Uterus (tissue), 4 donors: Measurements from ENCODE around the gene SLF1. TPM values are rescaled to one million over a fixed set of nuclear protein-coding genes. Genes with fewer than 3 reads are reported as not detected.

Experiments
- DNase-seq, 2 donors: peaks; one replicate each; pipeline ENCODE4 v3.0.0-alpha.2; 2019 to 2020
- H3K27ac ChIP-seq, 2 donors: fragments of 200-600 bp; sonication (generic); 1 replicate in 1 of 2; 2 replicates in 1 of 2; pipeline ENCODE4 v1.5.1; 2016 to 2018
- H3K27me3 ChIP-seq, 2 donors: fragments of 200-600 bp; sonication (generic); one replicate each; pipeline ENCODE4 v1.5.1; 2018 to 2019; ENCODE audit warnings: control low read depth in 1 of 2
- H3K36me3 ChIP-seq, 2 donors: fragments of 200-600 bp; sonication (generic); one replicate each; pipeline ENCODE4 v1.5.1; 2019; ENCODE audit warnings: control low read depth in 1 of 2
- H3K4me1 ChIP-seq, 2 donors: fragments of 200-600 bp; sonication (generic); one replicate each; pipeline ENCODE4 v1.5.1; 2018 to 2019; ENCODE audit warnings: control low read depth in 1 of 2
- H3K4me3 ChIP-seq, 2 donors: fragments of 200-600 bp; sonication (generic); 1 replicate in 1 of 2; 2 replicates in 1 of 2; pipeline ENCODE4 v1.5.1; 2018 to 2019; ENCODE audit warnings: mild to moderate bottlenecking in 1 of 2
- H3K9me3 ChIP-seq, 2 donors: fragments of 200-600 bp; sonication (generic); one replicate each; pipeline ENCODE4 v1.5.1; 2019; ENCODE audit warnings: control low read depth in 1 of 2
- CTCF ChIP-seq, 4 experiments: fragments of 200-600 bp in 2 of 4; fragments of 450-650 bp in 2 of 4; sonication (generic) in 2 of 4; IDR thresholded peaks; one replicate each; pipeline ENCODE4 v1.5.1; 2016 to 2019; ENCODE audit warnings: antibody characterized with exemption in 4 of 4, mild to moderate bottlenecking in 2 of 4, moderate library complexity in 1 of 4
- POLR2A ChIP-seq, 2 donors: fragments of 450-650 bp; IDR thresholded peaks; one replicate each; pipeline ENCODE4 v1.6.1; 2016; ENCODE audit warnings: antibody characterized with exemption in 2 of 2, mild to moderate bottlenecking in 1 of 2, moderate library complexity in 1 of 2
- intact Hi-C: fragments of 100-400 bp; cut with DNase I; formaldehyde crosslinking; loops from one replicate; pipeline ENCODE4 v1.15.1; 2023; ENCODE audit warnings: low total_unique reads
- total RNA-seq, 4 donors: library from RNA; depleted of rRNA in 3 of 4; stranded (reverse); fragments of >200 nt in 3 of 4; gene quantifications; one replicate each; pipeline versions ENCODE4 v1.1.0 to v1.2.4, GENCODE V29; 2014 to 2023
- donor health status: DM: yes; HTN: yes; CAD: no.

The SLF1 gene
- total RNA-seq, 4 donors from 2014 or later = 5.0 to 18.2 (median 11.8) TPM

GRCh38 chr5:94674490-94675382, 56.3 kb downstream of the SLF1 start:
- Histone ChIP-seq H3K4me3 (no peak overlapping the region), H3K36me3 (no peaks in the 10 kb centered on the region), H3K27me3 (no peaks in the 10 kb centered on the region), H3K27ac (no peak overlapping the region), H3K4me1 (no peaks in the 10 kb centered on the region), H3K9me3 (no peaks in the 10 kb centered on the region)
- no peak for DNase-seq
- intact Hi-C loops = no loop called here
- TF ChIP-seq CTCF (IDR thresholded peaks at IDR 0.05) = no peak
- no peak for TF ChIP-seq POLR2A (IDR thresholded peaks at IDR 0.05)

GRCh38 chr5:94675965-94676618, 57.6 kb downstream of the SLF1 start:
- Histone ChIP-seq H3K27me3 (no peaks in the 10 kb centered on the region), H3K36me3 (no peaks in the 10 kb centered on the region), H3K4me3 (no peak overlapping the region), H3K9me3 (no peaks in the 10 kb centered on the region), H3K27ac (no peak overlapping the region), H3K4me1 (no peaks in the 10 kb centered on the region)
- intact Hi-C loops = no loop called here
- no peak for DNase-seq
- TF ChIP-seq POLR2A (IDR thresholded peaks at IDR 0.05) (no peak), CTCF (IDR thresholded peaks at IDR 0.05) (no peak)

- Histone ChIP-seq H3K4me1 (no peaks in the 10 kb centered on the region), H3K27ac (no peak overlapping the region), H3K36me3 (no peaks in the 10 kb centered on the region), H3K9me3 (no peaks in the 10 kb centered on the region), H3K4me3 (no peak overlapping the region), H3K27me3 (no peaks in the 10 kb centered on the region)
- intact Hi-C loops = no loop called here
- no peak for DNase-seq
- no peak for TF ChIP-seq POLR2A (IDR thresholded peaks at IDR 0.05)
- TF ChIP-seq CTCF (IDR thresholded peaks at IDR 0.05) = no peak
Observed at GRCh38 chr5:94682814-94683520, 64.5 kb downstream of the SLF1 start.

- Histone ChIP-seq H3K27me3 (no peaks in the 10 kb centered on the region), H3K4me1 (peaks cover 0 to 4% of the 10 kb centered on the region in 2 donors), H3K4me3 (no peak overlapping the region), H3K36me3 (no peaks in the 10 kb centered on the region), H3K27ac (no peak overlapping the region), H3K9me3 (no peaks in the 10 kb centered on the region)
- no peak for TF ChIP-seq POLR2A (IDR thresholded peaks at IDR 0.05)
- no peak for TF ChIP-seq CTCF (IDR thresholded peaks at IDR 0.05)
- DNase-seq = no peak
- intact Hi-C loops = no loop called here
Observed at GRCh38 chr5:94689908-94690307, 71.4 kb downstream of the SLF1 start.
